ENCODE data around the gene IDH2. TPM values are rescaled to one million over a fixed set of nuclear protein-coding genes. Genes with fewer than 3 reads are reported as not detected.

The IDH2 gene
- total RNA-seq, 4 donors from 2014 or later, result 68.6 to 126 (median 76.7) TPM

- Histone ChIP-seq H3K36me3 (no peaks in the 10 kb centered on the region), H3K4me3 (no peak overlapping the region), H3K27me3 (no peaks in the 10 kb centered on the region), H3K4me1 (peaks cover 58% of the 10 kb centered on the region), H3K27ac (no peak overlapping the region), H3K9me3 (no peaks in the 10 kb centered on the region)
- 96% methylated on average over 12 of the region's 12 CpGs for WGBS
- DNase-seq (ENCODE audit: low spot score in 2 of 2), result peak in 1 of 2 donors; percentile 34
- TF ChIP-seq POLR2AphosphoS5 (IDR thresholded peaks at IDR 0.05), result no peak
- TF ChIP-seq EP300 (IDR thresholded peaks at IDR 0.05), result no peak
- TF ChIP-seq CTCF (IDR thresholded peaks at IDR 0.05), result no peak
- TF ChIP-seq POLR2A (IDR thresholded peaks at IDR 0.05), result no peak
These were observed 59.9 kb downstream of the IDH2 start for GRCh38 chr15:90042356-90042755.

DNA sequence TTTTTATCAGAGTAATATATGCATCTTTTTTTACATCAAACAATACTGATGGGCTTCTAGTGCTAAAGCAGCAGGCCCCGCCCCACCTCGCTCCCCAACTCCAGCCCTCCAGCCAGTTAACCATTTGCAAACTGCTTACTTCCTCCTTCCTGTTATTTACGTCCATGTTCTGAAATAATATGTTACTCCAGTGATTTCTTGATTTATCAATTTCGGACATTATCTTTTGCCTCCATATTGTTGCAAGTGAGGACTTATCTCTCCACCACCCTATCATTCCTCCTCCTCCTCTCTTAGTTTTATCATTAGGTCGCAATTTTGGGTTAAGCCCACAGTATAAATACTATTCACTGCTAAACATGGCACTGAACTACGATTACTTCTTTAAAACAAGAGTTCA is 61.6 kb downstream of the IDH2 start:
- no peaks in the 10 kb centered on the region for H3K9me3 ChIP-seq
- no peak overlapping the region for H3K27ac ChIP-seq
- peaks cover 59% of the 10 kb centered on the region for H3K4me1 ChIP-seq
- H3K4me3 ChIP-seq, result no peak overlapping the region
- peak in 1 of 2 donors; percentile 24 for DNase-seq (ENCODE audit: low spot score in 2 of 2)
- no peaks in the 10 kb centered on the region for H3K27me3 ChIP-seq
- H3K36me3 ChIP-seq, result no peaks in the 10 kb centered on the region
- no peak for TF ChIP-seq EP300 (IDR thresholded peaks at IDR 0.05)
- TF ChIP-seq CTCF (IDR thresholded peaks at IDR 0.05), result no peak
- no peak for TF ChIP-seq POLR2A (IDR thresholded peaks at IDR 0.05)
- TF ChIP-seq POLR2AphosphoS5 (IDR thresholded peaks at IDR 0.05), result no peak
- 63% methylated on average over 6 of the region's 6 CpGs for WGBS

DNA sequence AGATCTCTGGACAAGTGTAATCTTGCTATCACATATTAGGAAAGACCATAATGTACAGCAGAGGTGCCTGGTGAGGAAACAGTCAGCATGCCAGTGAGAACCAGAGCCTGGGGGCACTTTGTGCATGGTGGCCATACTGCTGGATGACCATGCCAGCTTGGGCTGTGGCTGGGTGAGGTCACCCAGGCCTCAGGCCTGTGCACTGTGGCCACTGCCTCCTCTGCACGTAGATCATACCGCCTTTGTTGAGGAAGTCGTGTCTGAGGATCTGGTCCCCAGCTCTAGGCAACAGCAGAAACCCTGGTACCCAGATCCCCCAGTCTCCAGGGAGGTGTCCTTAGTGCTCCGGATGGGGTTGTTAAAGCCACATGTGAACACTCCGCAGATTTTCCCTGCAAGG is 62.3 kb downstream of the IDH2 start:
- H3K9me3 ChIP-seq, result no peaks in the 10 kb centered on the region
- peak in 1 of 2 donors; percentile 57 for DNase-seq (ENCODE audit: low spot score in 2 of 2)
- no peak overlapping the region for H3K4me3 ChIP-seq
- H3K27me3 ChIP-seq, result no peaks in the 10 kb centered on the region
- H3K27ac ChIP-seq, result no peak overlapping the region
- 67% methylated on average over 5 of the region's 5 CpGs for WGBS
- no peaks in the 10 kb centered on the region for H3K36me3 ChIP-seq
- peaks cover 62% of the 10 kb centered on the region for H3K4me1 ChIP-seq
- TF ChIP-seq CTCF (IDR thresholded peaks at IDR 0.05) (no peak), POLR2AphosphoS5 (IDR thresholded peaks at IDR 0.05) (no peak), POLR2A (IDR thresholded peaks at IDR 0.05) (no peak), EP300 (IDR thresholded peaks at IDR 0.05) (no peak)

DNA sequence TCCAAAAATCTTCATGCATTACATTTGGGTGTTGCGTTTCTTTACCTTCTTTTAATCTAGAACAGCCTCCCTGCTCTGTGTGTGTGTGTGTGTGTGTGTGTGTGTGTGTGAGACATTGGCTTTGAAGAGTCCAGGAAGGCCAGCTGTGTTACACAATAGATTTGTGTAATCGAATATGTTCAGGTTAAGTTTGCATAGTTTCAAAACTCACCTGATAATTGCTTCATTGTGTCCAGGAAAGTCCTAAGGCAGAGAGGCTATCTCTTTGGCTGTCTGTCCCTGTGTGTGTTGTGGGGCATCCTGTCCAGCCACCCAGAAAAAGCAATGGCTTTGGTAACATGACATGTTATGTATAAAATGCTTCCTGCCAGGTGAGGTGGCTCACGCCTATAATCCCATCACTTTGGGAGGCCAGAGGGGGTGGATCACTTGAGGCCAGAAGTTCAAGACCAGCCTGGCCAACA is 63.6 kb downstream of the IDH2 start:
- WGBS, result 72% methylated on average over 3 of the region's 3 CpGs
- peaks cover 74% of the 10 kb centered on the region for H3K4me1 ChIP-seq
- DNase-seq (ENCODE audit: low spot score in 2 of 2), result peak in 1 of 2 donors; percentile 11
- no peak overlapping the region for H3K27ac ChIP-seq
- no peak for TF ChIP-seq POLR2AphosphoS5 (IDR thresholded peaks at IDR 0.05)
- no peak for TF ChIP-seq CTCF (IDR thresholded peaks at IDR 0.05)
- TF ChIP-seq EP300 (IDR thresholded peaks at IDR 0.05), result no peak
- no peak for TF ChIP-seq POLR2A (IDR thresholded peaks at IDR 0.05)
- H3K9me3 ChIP-seq, result no peaks in the 10 kb centered on the region
- H3K4me3 ChIP-seq, result no peak overlapping the region
- no peaks in the 10 kb centered on the region for H3K27me3 ChIP-seq
- H3K36me3 ChIP-seq, result no peaks in the 10 kb centered on the region

DNA sequence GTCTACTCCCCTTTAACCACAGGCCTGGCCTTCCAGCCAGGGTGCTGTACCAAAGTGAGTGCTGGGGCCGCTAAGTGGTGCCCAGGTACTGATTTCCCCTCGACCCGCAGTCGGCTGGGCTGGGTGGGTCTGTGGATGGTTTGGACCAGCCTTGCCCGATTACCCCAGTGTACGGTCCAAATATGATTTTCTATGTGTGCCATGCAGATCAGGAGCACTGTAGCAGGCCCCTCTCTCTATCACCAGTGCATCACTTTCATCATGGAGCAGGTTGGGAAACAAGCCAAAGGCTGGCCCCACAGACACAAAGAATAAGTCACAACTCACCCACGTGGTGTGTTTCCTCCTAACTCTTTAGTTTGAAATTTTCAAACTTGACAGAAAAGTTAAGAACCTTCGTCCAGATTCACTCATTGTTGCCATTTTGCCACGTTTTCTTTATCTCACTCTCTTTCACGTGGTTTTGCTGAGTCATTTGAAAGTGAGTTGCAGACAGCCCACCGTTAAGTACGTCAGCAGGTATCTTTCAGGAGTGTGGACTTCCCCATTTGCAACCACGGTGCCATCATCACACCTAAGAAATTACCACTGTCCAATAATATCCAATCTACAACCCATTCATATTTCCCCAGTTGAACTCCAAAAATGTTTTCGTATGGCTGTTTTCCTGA is 64.2 kb downstream of the IDH2 start:
- no peak overlapping the region for H3K4me3 ChIP-seq
- H3K27ac ChIP-seq, result no peak overlapping the region
- TF ChIP-seq EP300 (IDR thresholded peaks at IDR 0.05) (no peak), CTCF (IDR thresholded peaks at IDR 0.05) (no peak), POLR2A (IDR thresholded peaks at IDR 0.05) (no peak), POLR2AphosphoS5 (IDR thresholded peaks at IDR 0.05) (no peak)
- peak in 1 of 2 donors; percentile 43 for DNase-seq (ENCODE audit: low spot score in 2 of 2)
- H3K4me1 ChIP-seq, result peaks cover 73% of the 10 kb centered on the region
- 74% methylated on average over 12 of the region's 14 CpGs for WGBS
- no peaks in the 10 kb centered on the region for H3K36me3 ChIP-seq
- no peaks in the 10 kb centered on the region for H3K27me3 ChIP-seq
- no peaks in the 10 kb centered on the region for H3K9me3 ChIP-seq
